Measurements from ENCODE around the gene PPIF.

- TF ChIP-seq CTCF (IDR thresholded peaks at IDR 0.05; ENCODE audit: extremely low read depth in 1 of 2, insufficient read depth in 1 of 2, low read depth in 1 of 2, low read length in 2 of 2): no peak
- no peak for TF ChIP-seq FOS (IDR thresholded peaks at IDR 0.05; ENCODE audit: borderline replicate concordance, insufficient read depth, low read length)
- TF ChIP-seq, protein P1, sequence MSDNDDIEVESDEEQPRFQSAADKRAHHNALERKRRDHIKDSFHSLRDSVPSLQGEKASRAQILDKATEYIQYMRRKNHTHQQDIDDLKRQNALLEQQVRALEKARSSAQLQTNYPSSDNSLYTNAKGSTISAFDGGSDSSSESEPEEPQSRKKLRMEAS (IDR thresholded peaks at IDR 0.05; ENCODE audit: insufficient read depth, insufficient read length): no peak
- TF ChIP-seq EZH2 (IDR thresholded peaks at IDR 0.05; ENCODE audit: borderline replicate concordance, low read depth, low read length, severe bottlenecking): no peak
- no peak for TF ChIP-seq POLR2AphosphoS5 (IDR thresholded peaks at IDR 0.05; ENCODE audit: insufficient read depth, low read depth, low read length)
- TF ChIP-seq POLR2A (IDR thresholded peaks at IDR 0.05; ENCODE audit: low read depth, low read length): no peak
These were observed 42.8 kb downstream of the PPIF start for GRCh38 chr10:79390057-79390456.
